SK-N-SH (cell line): ENCODE data around the gene CCDC17. TPM values are rescaled to one million over a fixed set of nuclear protein-coding genes. Genes with fewer than 3 reads are reported as not detected.

Source experiments
- CTCF ChIA-PET: fragments of 300-600, 350-600 bp; formaldehyde crosslinking; extraction: SDS; loops from one replicate; lab custom pipeline; 2021; lab: Yijun Ruan, JAX
- POLR2A ChIA-PET: fragments of 350-600 bp; sonication (Branson Sonifier 250); formaldehyde crosslinking; extraction: SDS; loops from one replicate; lab custom pipeline; 2020; ENCODE audit warnings: antibody characterized with exemption, inconsistent platforms; lab: Yijun Ruan, JAX
- DNase-seq: peaks from one replicate; pipeline ENCODE4 v3.0.0; 2012
- H2AFZ ChIP-seq: fragments of 200-600 bp; sonication (generic); 2 replicates; pipeline ENCODE4 v1.8.1; 2016; ENCODE audit warnings: antibody characterized with exemption, mild to moderate bottlenecking, low read depth
- H3F3A ChIP-seq: fragments of 200-600 bp; sonication (generic); replicated peaks from 2 replicates; pipeline ENCODE3; 2016; ENCODE audit warnings: antibody characterized with exemption, mild to moderate bottlenecking; ENCODE audit not compliant: insufficient read depth
- H3K27ac ChIP-seq, 2 experiments: fragments of 200-500 bp in 1 of 2; fragments of 200-600 bp in 1 of 2; sonication (Bioruptor generic) in 1 of 2; sonication (generic), shearing (Covaris generic) in 1 of 2; 2 replicates each; pipeline versions ENCODE4 v1.5.1 to v1.6.1; 2014 to 2016; ENCODE audit warnings: low read depth in 2 of 2, inconsistent platforms in 1 of 2, low read length in 1 of 2, mild to moderate bottlenecking in 1 of 2, mixed read lengths in 1 of 2
- H3K27me3 ChIP-seq: fragments of 200-600 bp; sonication (generic), shearing (Covaris generic); 2 replicates; pipeline ENCODE4 v1.6.1; 2016; ENCODE audit warnings: mixed run types; ENCODE audit not compliant: insufficient read depth
- H3K36me3 ChIP-seq, 2 experiments: fragments of 200-500 bp in 1 of 2; fragments of 200-600 bp in 1 of 2; sonication (Bioruptor generic) in 1 of 2; sonication (generic) in 1 of 2; replicated peaks in 1 of 2; 2 replicates each; pipeline versions ENCODE3 to v1.5.1; 2014 to 2016; ENCODE audit warnings: low read length in 1 of 2, mild to moderate bottlenecking in 1 of 2; ENCODE audit not compliant: insufficient read depth in 2 of 2, control insufficient read depth in 1 of 2
- H3K4me1 ChIP-seq, 2 experiments: fragments of 200-500 bp in 1 of 2; fragments of 200-600 bp in 1 of 2; sonication (Bioruptor generic) in 1 of 2; sonication (generic), shearing (Covaris generic) in 1 of 2; 2 replicates each; pipeline versions ENCODE4 v1.5.1 to v1.6.1; 2014 to 2016; ENCODE audit warnings: low read depth in 1 of 2, low read length in 1 of 2, mixed run types in 1 of 2; ENCODE audit not compliant: insufficient read depth in 2 of 2, control insufficient read depth in 1 of 2
- H3K4me2 ChIP-seq: fragments of 200-600 bp; sonication (generic), shearing (Covaris generic); 2 replicates; pipeline ENCODE4 v1.6.1; 2017; ENCODE audit warnings: mixed run types
- H3K4me3 ChIP-seq, 2 experiments: fragments of 200-500 bp in 1 of 2; fragments of 200-600 bp in 1 of 2; sonication (Bioruptor generic) in 1 of 2; sonication (generic), shearing (Covaris generic) in 1 of 2; 2 replicates each; pipeline versions ENCODE4 v1.5.1 to v1.8.1; 2014 to 2016; ENCODE audit warnings: low read depth in 2 of 2, inconsistent platforms in 1 of 2, low read length in 1 of 2, mild to moderate bottlenecking in 1 of 2, mixed read lengths in 1 of 2, moderate library complexity in 1 of 2
- H3K79me2 ChIP-seq: fragments of 200-600 bp; sonication (generic); 2 replicates; pipeline ENCODE4 v1.8.1; 2017; ENCODE audit warnings: mild to moderate bottlenecking; ENCODE audit not compliant: insufficient read depth
- H3K9ac ChIP-seq: fragments of 200-600 bp; sonication (generic); 2 replicates; pipeline ENCODE4 v1.6.1; 2017; ENCODE audit warnings: mixed run types
- H3K9me2 ChIP-seq: fragments of 200-600 bp; sonication (generic); 2 replicates; pipeline ENCODE4 v1.6.1; 2017; ENCODE audit warnings: mixed run types
- H3K9me3 ChIP-seq: fragments of 200-600 bp; sonication (generic); 2 replicates; pipeline ENCODE4 v1.6.1; 2017; ENCODE audit warnings: mixed run types, mild to moderate bottlenecking, moderate library complexity
- H4K20me1 ChIP-seq: fragments of 200-600 bp; sonication (generic); 2 replicates; pipeline ENCODE4 v1.6.1; 2017; ENCODE audit warnings: mild to moderate bottlenecking, mixed run types; ENCODE audit not compliant: insufficient read depth
- CHD2 ChIP-seq: fragments of 150-350 bp; IDR thresholded peaks from 2 replicates; pipeline ENCODE4 v1.6.1; 2018; ENCODE audit warnings: low read length; ENCODE audit not compliant: partially characterized antibody
- CTCF ChIP-seq: fragments of 200-600 bp; sonication (generic); IDR thresholded peaks from 2 replicates; pipeline ENCODE4 v1.6.1; 2017; ENCODE audit warnings: antibody characterized with exemption, mild to moderate bottlenecking, moderate library complexity
- EP300 ChIP-seq, 2 experiments: IDR thresholded peaks; 2 replicates each; pipeline versions ENCODE4 v1.4.0 to v1.6.1; 2012; ENCODE audit warnings: borderline replicate concordance in 1 of 2, low read depth in 1 of 2, low read length in 1 of 2
- FOSL2 ChIP-seq: IDR thresholded peaks from 2 replicates; pipeline ENCODE4 v1.4.0; 2012; ENCODE audit warnings: low read depth, mild to moderate bottlenecking, moderate library complexity, borderline replicate concordance
- FOXJ3 ChIP-seq: sonication (generic); formaldehyde crosslinking; IDR thresholded peaks from 2 replicates; pipeline ENCODE4 v1.5.1; 2020; ENCODE audit warnings: mild to moderate bottlenecking, missing genetic modification reagents
- GABPA ChIP-seq: IDR thresholded peaks from 2 replicates; pipeline ENCODE4 v1.4.0; 2012; ENCODE audit warnings: low read depth, mild to moderate bottlenecking
- IRF3 ChIP-seq: fragments of 150-350 bp; IDR thresholded peaks from 2 replicates; pipeline ENCODE4 v1.6.1; 2016; ENCODE audit warnings: mild to moderate bottlenecking, low read depth, low read length
- MXI1 ChIP-seq: IDR thresholded peaks from 2 replicates; pipeline ENCODE4 v1.6.1; 2012; ENCODE audit warnings: mild to moderate bottlenecking, low read depth, low read length, improper control_type of control experiment
- NRF1 ChIP-seq: IDR thresholded peaks from 2 replicates; pipeline ENCODE4 v1.6.1; 2012; ENCODE audit warnings: low read depth, mild to moderate bottlenecking, low read length
- POLR2AphosphoS5 ChIP-seq: IDR thresholded peaks from 2 replicates; pipeline ENCODE4 v1.6.1; 2012; ENCODE audit warnings: low read depth, low read length
- RAD21 ChIP-seq: IDR thresholded peaks from 2 replicates; pipeline ENCODE4 v1.6.1; 2012; ENCODE audit warnings: mild to moderate bottlenecking, low read length
- RCOR1 ChIP-seq: fragments of 150-350 bp; IDR thresholded peaks from 2 replicates; pipeline ENCODE4 v1.6.1; 2017; ENCODE audit warnings: antibody characterized with exemption, low read length
- REST ChIP-seq: IDR thresholded peaks from 2 replicates; pipeline ENCODE4 v1.6.1; 2012; ENCODE audit warnings: mild to moderate bottlenecking, low read depth, low read length, moderate library complexity
- RFX5 ChIP-seq: IDR thresholded peaks from 2 replicates; pipeline ENCODE4 v1.6.1; 2012; ENCODE audit warnings: mild to moderate bottlenecking, improper control_type of control experiment, low read length
- SMC3 ChIP-seq: IDR thresholded peaks from 2 replicates; pipeline ENCODE4 v1.6.1; 2012; ENCODE audit warnings: low read depth, low read length, improper control_type of control experiment
- TAF1 ChIP-seq: IDR thresholded peaks from 2 replicates; pipeline ENCODE4 v1.6.1; 2012; ENCODE audit warnings: low read depth, mild to moderate bottlenecking, low read length, moderate library complexity, borderline replicate concordance
- TCF12 ChIP-seq: IDR thresholded peaks from 2 replicates; pipeline ENCODE4 v1.4.0; 2012
- TEAD4 ChIP-seq: IDR thresholded peaks from 2 replicates; pipeline ENCODE4 v1.4.0; 2012; ENCODE audit warnings: mild to moderate bottlenecking, borderline replicate concordance; ENCODE audit not compliant: insufficient read depth
- WGBS: methylation state at CpG from one replicate; pipeline ENCODE4 v1.1.6; 2017; ENCODE audit warnings: low lambda C conversion rate; 5-methylcytosine and 5-hydroxymethylcytosine counted together
- polyA plus RNA-seq, 3 experiments: library from polyadenylated mRNA; depleted of rRNA; stranded (reverse); fragments of >200 nt; gene quantifications; 2 replicates each; pipeline ENCODE4 v1.2.3, GENCODE V29; 2012

CCDC17 gene
- polyA plus RNA-seq, 1 of the 3 experiments (the other 2 are of a cell fraction), result 0.41 TPM

GRCh38 chr1:45573231-45573804 lies 50.5 kb downstream of the CCDC17 start:
- H3K4me1 ChIP-seq, result no peaks in the 10 kb centered on the region
- H3K9me3 ChIP-seq, result no peaks in the 10 kb centered on the region
- no peak overlapping the region for H2AFZ ChIP-seq
- peaks cover 14 to 26% of the 10 kb centered on the region in 2 experiments for H3K36me3 ChIP-seq
- H3K79me2 ChIP-seq, result no peaks in the 10 kb centered on the region
- H3K27ac ChIP-seq, result no peak overlapping the region
- 76% methylated on average over 3 of the region's 3 CpGs for WGBS
- ChIA-PET CTCF (interaction anchor here (0.6 to 1.2 kb wide), 2 partner anchors 16 to 73 kb away, joined by 3 to 4 read pairs; partner anchors contain the start of genes CCDC163 and MMACHC), POLR2A (no interaction called here)
- no peak for DNase-seq
- no peak overlapping the region for H3K9ac ChIP-seq
- H3K27me3 ChIP-seq, result no peaks in the 10 kb centered on the region
- no peaks in the 10 kb centered on the region for H3K9me2 ChIP-seq
- H3F3A ChIP-seq, result peaks cover 18% of the 10 kb centered on the region
- H3K4me2 ChIP-seq, result no peak overlapping the region
- H3K4me3 ChIP-seq, result no peak overlapping the region
- H4K20me1 ChIP-seq, result no peaks in the 10 kb centered on the region
- TF ChIP-seq CHD2 (no peak), FOSL2 (no peak), CTCF (0 out of 2 replicates have a peak, but pooled peaks have one; percentile 15), MXI1 (no peak)

GRCh38 chr1:45570631-45571030 lies 53.2 kb downstream of the CCDC17 start:
- Histone ChIP-seq H3K4me3 (no peak overlapping the region), H3F3A (peaks cover 13% of the 10 kb centered on the region), H3K4me2 (no peak overlapping the region), H3K9ac (no peak overlapping the region), H3K27ac (no peak overlapping the region), H3K79me2 (no peaks in the 10 kb centered on the region), H2AFZ (no peak overlapping the region), H3K4me1 (peaks cover 0 to 5% of the 10 kb centered on the region in 2 experiments; a peak in 1 of 4 replicates), H3K27me3 (no peaks in the 10 kb centered on the region), H3K36me3 (peaks cover 20 to 41% of the 10 kb centered on the region in 2 experiments), H3K9me3 (no peaks in the 10 kb centered on the region), H3K9me2 (no peaks in the 10 kb centered on the region), H4K20me1 (no peaks in the 10 kb centered on the region)
- DNase-seq, result no peak
- CTCF ChIA-PET, result interaction anchor here (0.6 to 10.0 kb wide), 28 partner anchors 10 to 309 kb away, joined by 3 to 164 read pairs (median 4); partner anchors contain the start of genes AKR1A1, NASP and TESK2
- 60% methylated on average over 4 of the region's 4 CpGs for WGBS
- POLR2A ChIA-PET, result no interaction called here
- TF ChIP-seq RFX5, result no peak
- no peak for TF ChIP-seq IRF3
- no peak for TF ChIP-seq SMC3
- no peak for TF ChIP-seq TCF12
- no peak for TF ChIP-seq RAD21
- TF ChIP-seq GABPA, result no peak
- TF ChIP-seq FOXJ3 (CRISPR knock-in tag), result no peak
- no peak for TF ChIP-seq TEAD4
- no peak for TF ChIP-seq RCOR1
- no peak for TF ChIP-seq POLR2AphosphoS5
- no peak for TF ChIP-seq CTCF
- no peak for TF ChIP-seq REST
- TF ChIP-seq MXI1, result no peak
- no peak for TF ChIP-seq TAF1
- no peak for TF ChIP-seq NRF1
- no peak for TF ChIP-seq EP300 (IDR thresholded peaks at IDR 0.05; ENCODE audit: borderline replicate concordance in 1 of 2, low read depth in 1 of 2, low read length in 1 of 2)
